ENCODE data around the gene APBB1IP. TPM values are rescaled to one million over a fixed set of nuclear protein-coding genes. Genes with fewer than 3 reads are reported as not detected.
A peak's percentile ranks its signal among the peaks of the same experiment; 100 is the strongest.
"Not testable (repeated sequence)": the region's sequence is repeated elsewhere in the genome, so short reads cannot be mapped to it uniquely, and the experiment has no call there.

APBB1IP gene
- total RNA-seq, 3 donors from 2014 or later, result 40.6 to 44.8 (median 41.8) TPM

DNA sequence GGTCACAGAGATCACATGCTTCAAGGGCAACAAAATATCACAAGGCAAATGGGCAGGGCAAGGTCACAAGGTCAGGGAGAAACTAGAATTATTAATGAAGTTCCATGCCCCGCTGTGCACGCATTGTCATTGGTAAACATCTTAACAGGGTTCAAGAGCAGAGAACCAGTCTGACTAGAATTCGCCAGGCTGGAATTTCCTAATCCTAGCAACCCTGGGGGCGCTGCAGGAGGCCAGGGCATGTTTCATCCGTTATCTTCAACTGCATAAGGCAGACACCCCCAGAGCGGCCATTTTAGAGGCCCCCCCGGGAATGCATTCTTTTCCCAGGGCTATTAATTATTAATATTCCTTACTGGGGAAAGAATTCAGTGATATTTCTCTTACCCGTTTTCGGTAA lies 54.6 kb downstream of the APBB1IP start:
- not testable (repeated sequence) for H3K27me3 Mint-ChIP-seq (ENCODE audit: low read depth); H3K9me3 Mint-ChIP-seq; ATAC-seq; DNase-seq; H3K4me3 Mint-ChIP-seq
- Mint-ChIP-seq H3K4me1 (ENCODE audit: low read depth) (peaks cover 28% of the 10 kb centered on the region), H3K36me3 (ENCODE audit: insufficient read depth) (peaks cover 38% of the 10 kb centered on the region)

DNA sequence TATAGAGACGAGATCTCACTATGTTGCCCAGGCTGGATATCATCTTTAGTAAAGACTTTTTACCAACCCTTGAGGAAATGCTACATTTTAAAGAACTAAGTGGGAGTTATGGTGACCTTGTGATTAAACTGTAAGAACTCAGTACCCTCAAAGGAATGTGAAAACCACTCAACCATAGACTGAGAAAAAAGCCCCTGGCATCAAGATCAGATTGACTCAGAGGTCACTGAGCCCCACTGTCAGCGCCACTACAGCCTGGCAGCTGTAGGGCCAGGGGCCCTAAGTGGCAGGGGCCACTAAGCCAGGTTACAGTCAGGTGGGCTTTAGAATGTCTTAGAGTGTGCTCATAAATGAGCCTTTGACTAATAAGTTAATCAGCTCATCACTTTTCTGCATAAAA lies 55.9 kb downstream of the APBB1IP start:
- Mint-ChIP-seq H3K27me3 (ENCODE audit: low read depth) (no peaks in the 10 kb centered on the region), H3K9me3 (peaks cover 3% of the 10 kb centered on the region), H3K4me1 (ENCODE audit: low read depth) (peaks cover 15% of the 10 kb centered on the region), H3K36me3 (ENCODE audit: insufficient read depth) (peaks cover 41% of the 10 kb centered on the region), H3K4me3 (no peak overlapping the region)
- ATAC-seq (no peak), DNase-seq (no peak)

DNA sequence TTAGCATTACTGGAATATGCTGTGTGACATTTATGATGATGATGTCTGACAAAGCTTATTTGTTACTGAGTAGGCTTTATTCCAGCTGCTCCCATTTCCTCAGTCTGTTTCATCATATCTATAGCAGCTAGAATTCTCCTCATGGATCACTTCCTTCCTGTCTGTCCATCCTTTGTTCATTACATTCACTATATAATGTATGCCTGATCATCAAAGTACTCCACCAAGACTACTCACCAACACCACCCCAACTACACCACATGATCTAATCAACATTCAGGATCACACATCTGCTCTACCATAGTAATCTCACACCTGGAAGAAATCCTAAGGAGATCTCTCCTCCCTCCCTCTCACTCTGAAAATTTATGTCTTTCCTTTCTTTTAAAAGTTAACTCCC lies 61.3 kb downstream of the APBB1IP start:
- ATAC-seq (no peak), DNase-seq (no peak)
- H3K4me1 Mint-ChIP-seq (ENCODE audit: low read depth), result peaks cover 9% of the 10 kb centered on the region
- H3K36me3 Mint-ChIP-seq (ENCODE audit: insufficient read depth), result peaks cover 49% of the 10 kb centered on the region
- H3K27me3 Mint-ChIP-seq (ENCODE audit: low read depth), result no peaks in the 10 kb centered on the region
- no peaks in the 10 kb centered on the region for H3K9me3 Mint-ChIP-seq
- H3K4me3 Mint-ChIP-seq, result no peak overlapping the region

DNA sequence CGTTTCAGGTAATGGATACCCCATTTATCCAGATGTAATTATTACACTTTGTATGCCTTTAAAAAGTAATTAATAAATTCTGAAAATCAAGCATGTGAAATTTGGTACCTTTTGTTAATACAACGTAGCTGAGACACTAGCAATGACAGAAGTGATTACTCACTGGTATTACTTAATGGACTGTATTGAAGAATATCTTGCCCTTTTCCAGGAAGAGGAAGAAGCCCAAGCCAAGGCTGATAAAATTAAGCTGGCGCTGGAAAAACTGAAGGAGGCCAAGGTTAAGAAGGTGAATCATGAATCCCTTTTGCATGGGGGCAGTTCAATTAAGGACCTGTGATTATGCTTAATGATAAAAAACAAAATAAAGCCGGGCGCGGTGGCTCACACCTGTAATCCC lies 64.8 kb downstream of the APBB1IP start:
- ATAC-seq (no peak), DNase-seq (no peak)
- Mint-ChIP-seq H3K4me3 (no peak overlapping the region), H3K36me3 (ENCODE audit: insufficient read depth) (peaks cover 59% of the 10 kb centered on the region), H3K9me3 (no peaks in the 10 kb centered on the region), H3K27me3 (ENCODE audit: low read depth) (no peaks in the 10 kb centered on the region), H3K4me1 (ENCODE audit: low read depth) (peaks cover 9% of the 10 kb centered on the region)

DNA sequence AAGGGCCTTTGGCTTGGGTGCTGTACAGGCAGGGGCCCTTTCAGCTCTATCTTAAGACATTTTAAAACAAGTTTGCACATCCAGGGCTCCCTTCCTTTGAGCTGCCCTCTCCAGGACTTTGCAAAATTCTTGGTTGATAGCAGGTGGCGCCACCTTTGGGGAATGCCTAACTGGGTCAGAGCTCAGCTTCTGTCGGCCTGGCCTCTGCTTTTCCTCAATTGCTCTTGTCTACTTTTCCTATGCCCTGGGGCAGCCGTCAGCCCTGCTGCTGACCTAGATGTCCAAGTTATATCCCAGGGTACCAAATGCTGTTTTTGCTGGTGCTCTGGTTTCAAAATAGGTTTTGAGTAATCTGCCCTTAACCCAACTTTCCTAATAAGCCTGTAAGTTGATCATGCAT lies 65.8 kb downstream of the APBB1IP start:
- peak; percentile 21 for DNase-seq
- H3K4me1 Mint-ChIP-seq (ENCODE audit: low read depth), result peaks cover 9% of the 10 kb centered on the region
- H3K9me3 Mint-ChIP-seq, result no peaks in the 10 kb centered on the region
- H3K27me3 Mint-ChIP-seq (ENCODE audit: low read depth), result no peaks in the 10 kb centered on the region
- no peak overlapping the region for H3K4me3 Mint-ChIP-seq
- H3K36me3 Mint-ChIP-seq (ENCODE audit: insufficient read depth), result peaks cover 56% of the 10 kb centered on the region
- ATAC-seq, result no peak

DNA sequence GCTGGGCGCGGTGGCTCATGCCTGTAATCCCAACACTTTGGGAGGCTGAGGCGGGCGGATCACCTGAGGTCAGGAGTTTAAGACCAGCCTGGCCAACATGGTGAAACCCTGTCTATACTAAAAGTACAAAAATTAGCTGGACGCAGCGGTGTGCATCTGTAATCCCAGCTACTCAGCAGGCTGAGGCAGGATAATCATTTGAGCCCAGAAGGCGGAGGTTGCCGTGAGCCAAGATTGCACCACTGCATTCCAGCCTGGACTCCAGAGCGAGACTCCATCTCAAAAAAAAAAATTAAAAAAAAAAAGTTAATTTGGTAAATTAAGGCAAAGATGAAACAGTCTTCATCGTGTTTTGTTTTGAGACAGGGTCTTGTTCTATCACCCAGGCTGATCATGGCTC lies 66.3 kb downstream of the APBB1IP start:
- H3K4me3 Mint-ChIP-seq; ATAC-seq; DNase-seq; H3K9me3 Mint-ChIP-seq; H3K27me3 Mint-ChIP-seq (ENCODE audit: low read depth); H3K4me1 Mint-ChIP-seq (ENCODE audit: low read depth): not testable (repeated sequence)
- H3K36me3 Mint-ChIP-seq (ENCODE audit: insufficient read depth), result peaks cover 59% of the 10 kb centered on the region

GRCh38 chr10:26505491-26505890 lies 67.3 kb downstream of the APBB1IP start:
- DNase-seq, result no peak
- Mint-ChIP-seq H3K27me3 (ENCODE audit: low read depth) (no peaks in the 10 kb centered on the region), H3K9me3 (no peaks in the 10 kb centered on the region), H3K4me1 (ENCODE audit: low read depth) (peaks cover 7% of the 10 kb centered on the region), H3K4me3 (no peak overlapping the region), H3K36me3 (ENCODE audit: insufficient read depth) (peaks cover 54% of the 10 kb centered on the region)
- ATAC-seq, result no peak

- Mint-ChIP-seq H3K36me3 (ENCODE audit: insufficient read depth) (peaks cover 52% of the 10 kb centered on the region), H3K4me1 (ENCODE audit: low read depth) (peaks cover 7% of the 10 kb centered on the region), H3K4me3 (no peak overlapping the region), H3K9me3 (no peaks in the 10 kb centered on the region), H3K27me3 (ENCODE audit: low read depth) (no peaks in the 10 kb centered on the region)
- ATAC-seq, result no peak
- DNase-seq, result no peak
These were observed 68.6 kb downstream of the APBB1IP start for GRCh38 chr10:26506736-26507135.

DNA sequence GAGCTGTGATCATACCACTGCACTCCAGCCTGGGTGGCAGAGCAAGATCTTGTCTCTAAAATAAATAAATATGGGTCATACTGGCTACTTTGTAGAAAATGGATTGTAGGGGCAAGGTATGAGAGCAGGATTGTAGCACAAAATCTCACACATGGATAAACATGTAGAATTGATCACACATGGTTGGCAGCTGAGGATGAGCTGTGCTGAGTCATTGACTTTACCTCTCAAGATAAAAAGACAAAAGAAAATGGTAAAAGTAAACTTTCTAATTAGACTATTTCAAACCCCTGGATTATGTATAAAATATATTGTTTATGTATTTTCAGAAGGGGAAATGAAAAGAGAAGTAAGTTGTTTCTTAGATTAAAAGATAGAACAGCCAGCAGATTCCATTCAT lies 69.3 kb downstream of the APBB1IP start:
- peaks cover 55% of the 10 kb centered on the region for H3K36me3 Mint-ChIP-seq (ENCODE audit: insufficient read depth)
- no peak for DNase-seq
- no peak for ATAC-seq
- no peak overlapping the region for H3K4me3 Mint-ChIP-seq
- no peaks in the 10 kb centered on the region for H3K27me3 Mint-ChIP-seq (ENCODE audit: low read depth)
- no peaks in the 10 kb centered on the region for H3K9me3 Mint-ChIP-seq
- peaks cover 7% of the 10 kb centered on the region for H3K4me1 Mint-ChIP-seq (ENCODE audit: low read depth)

GRCh38 chr10:26508016-26508415 lies 69.9 kb downstream of the APBB1IP start:
- H3K4me1 Mint-ChIP-seq (ENCODE audit: low read depth), result peaks cover 6% of the 10 kb centered on the region
- no peak overlapping the region for H3K4me3 Mint-ChIP-seq
- H3K9me3 Mint-ChIP-seq, result no peaks in the 10 kb centered on the region
- ATAC-seq, result no peak
- no peaks in the 10 kb centered on the region for H3K27me3 Mint-ChIP-seq (ENCODE audit: low read depth)
- DNase-seq, result no peak
- H3K36me3 Mint-ChIP-seq (ENCODE audit: insufficient read depth), result peaks cover 58% of the 10 kb centered on the region

DNA sequence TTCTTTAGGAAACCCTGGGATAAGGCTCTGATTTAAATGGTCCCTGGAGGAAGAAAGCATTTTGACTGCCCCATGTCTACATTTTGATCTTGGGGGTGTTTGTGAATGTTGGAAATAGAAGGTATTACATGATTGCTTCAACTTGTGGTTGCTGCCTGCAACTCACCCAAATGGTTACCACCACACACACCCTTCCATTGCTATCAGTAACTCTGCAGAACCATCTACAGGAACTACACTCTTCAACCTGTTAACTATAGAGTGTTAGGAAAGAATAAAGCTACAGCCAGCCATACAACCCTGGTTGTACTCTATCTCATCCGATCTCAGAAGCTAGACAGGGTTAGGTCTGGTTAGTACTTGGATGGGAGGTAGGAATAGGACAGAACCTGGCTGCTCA lies 71.2 kb downstream of the APBB1IP start:
- no peaks in the 10 kb centered on the region for H3K9me3 Mint-ChIP-seq
- no peaks in the 10 kb centered on the region for H3K4me1 Mint-ChIP-seq (ENCODE audit: low read depth)
- H3K4me3 Mint-ChIP-seq, result no peak overlapping the region
- no peaks in the 10 kb centered on the region for H3K27me3 Mint-ChIP-seq (ENCODE audit: low read depth)
- ATAC-seq (no peak), DNase-seq (no peak)
- peaks cover 64% of the 10 kb centered on the region for H3K36me3 Mint-ChIP-seq (ENCODE audit: insufficient read depth)

DNA sequence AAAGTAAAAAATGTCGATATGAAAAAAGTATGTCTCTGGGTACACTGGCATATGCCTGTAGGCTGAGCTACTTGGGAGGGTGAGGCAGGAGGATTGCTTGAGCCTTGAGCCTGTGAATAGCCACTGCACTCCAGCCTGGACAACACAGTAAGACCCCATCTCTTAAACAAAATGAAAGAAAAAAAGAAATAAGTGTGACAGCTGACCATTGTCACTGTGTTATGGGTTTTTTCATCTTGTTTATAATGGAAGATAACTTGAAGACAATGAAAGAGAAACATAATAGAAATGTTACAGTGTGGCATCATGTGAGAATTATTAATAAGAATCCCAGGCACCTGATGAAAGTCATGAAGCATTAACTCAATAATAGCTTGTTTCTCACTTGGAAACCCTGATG lies 75.0 kb downstream of the APBB1IP start:
- H3K9me3 Mint-ChIP-seq, result no peaks in the 10 kb centered on the region
- peaks cover 59% of the 10 kb centered on the region for H3K36me3 Mint-ChIP-seq (ENCODE audit: insufficient read depth)
- H3K4me1 Mint-ChIP-seq (ENCODE audit: low read depth), result peaks cover 3% of the 10 kb centered on the region
- no peak overlapping the region for H3K4me3 Mint-ChIP-seq
- no peaks in the 10 kb centered on the region for H3K27me3 Mint-ChIP-seq (ENCODE audit: low read depth)
- no peak for ATAC-seq
- no peak for DNase-seq

DNA sequence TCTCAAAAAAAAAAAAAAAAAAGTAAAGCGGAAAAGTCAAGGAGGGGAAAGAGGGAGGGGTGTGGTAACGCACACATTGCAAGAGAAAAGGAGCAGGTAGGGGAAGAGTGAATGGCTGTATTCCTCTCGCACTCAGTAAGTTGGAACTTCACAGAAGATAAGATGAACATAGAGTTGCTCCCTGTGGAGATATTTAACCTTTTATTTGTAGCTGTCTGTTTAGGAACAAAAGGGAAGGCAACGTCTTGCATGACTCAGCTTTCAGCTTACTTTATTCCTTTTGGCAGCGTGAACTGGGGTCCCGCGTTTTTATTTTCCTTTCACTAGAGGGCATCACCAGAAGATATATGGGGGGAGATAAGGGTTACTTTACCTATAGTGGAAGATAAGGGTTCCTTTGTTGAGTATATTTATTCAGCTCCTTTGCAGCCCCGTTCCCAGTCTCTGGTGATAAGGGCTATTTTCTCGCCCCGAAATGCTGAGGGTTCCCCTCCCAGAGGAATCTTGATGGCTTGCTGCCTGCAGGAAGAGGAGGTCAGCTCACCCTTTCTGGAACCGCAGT lies 78.5 kb downstream of the APBB1IP start:
- Mint-ChIP-seq H3K9me3 (peaks cover 5% of the 10 kb centered on the region), H3K4me3 (no peak overlapping the region), H3K27me3 (ENCODE audit: low read depth) (no peaks in the 10 kb centered on the region), H3K36me3 (ENCODE audit: insufficient read depth) (peaks cover 62% of the 10 kb centered on the region), H3K4me1 (ENCODE audit: low read depth) (peaks cover 11% of the 10 kb centered on the region)
- DNase-seq, result no peak
- ATAC-seq, result no peak

DNA sequence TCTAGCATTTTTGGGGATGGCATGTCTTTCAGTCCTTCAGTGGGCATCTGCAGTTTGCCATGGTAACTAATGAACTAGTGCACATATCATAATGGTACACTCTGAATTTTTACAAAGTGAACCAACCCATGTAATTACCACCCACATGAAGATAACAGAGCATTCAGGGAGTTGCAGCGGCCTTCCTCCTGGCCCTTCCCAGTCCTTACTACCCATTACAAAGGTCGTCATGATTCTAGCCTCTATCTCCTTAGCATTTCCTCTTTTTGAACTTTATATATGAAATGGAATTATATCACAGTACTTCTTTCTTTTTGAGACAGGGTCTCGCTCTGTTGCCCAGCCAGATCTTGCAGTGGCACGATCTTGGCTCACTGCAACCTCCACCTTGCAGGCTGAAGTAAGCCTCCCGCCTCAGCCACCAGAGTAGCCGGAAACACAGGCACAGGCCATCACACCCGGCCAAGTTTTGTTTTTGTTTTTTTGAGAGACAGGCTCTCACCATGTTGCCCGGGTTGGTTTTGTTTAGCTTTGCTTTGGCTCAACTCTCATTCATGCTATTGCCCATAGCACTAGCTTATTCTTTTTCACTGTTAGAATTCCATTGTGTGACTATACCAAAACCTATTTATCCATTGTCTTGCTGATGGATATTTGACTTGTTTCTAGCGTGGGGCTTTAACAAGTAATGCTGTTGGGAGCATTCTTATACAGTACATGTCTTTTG lies 79.2 kb downstream of the APBB1IP start:
- H3K36me3 Mint-ChIP-seq (ENCODE audit: insufficient read depth), result peaks cover 60% of the 10 kb centered on the region
- DNase-seq (no peak), ATAC-seq (no peak)
- H3K4me3 Mint-ChIP-seq, result no peak overlapping the region
- peaks cover 11% of the 10 kb centered on the region for H3K4me1 Mint-ChIP-seq (ENCODE audit: low read depth)
- no peaks in the 10 kb centered on the region for H3K27me3 Mint-ChIP-seq (ENCODE audit: low read depth)
- H3K9me3 Mint-ChIP-seq, result peaks cover 5% of the 10 kb centered on the region

- H3K9me3 Mint-ChIP-seq, result peaks cover 5% of the 10 kb centered on the region
- peaks cover 17% of the 10 kb centered on the region for H3K4me1 Mint-ChIP-seq (ENCODE audit: low read depth)
- H3K36me3 Mint-ChIP-seq (ENCODE audit: insufficient read depth), result peaks cover 52% of the 10 kb centered on the region
- H3K4me3 Mint-ChIP-seq, result no peak overlapping the region
- no peak for DNase-seq
- no peak for ATAC-seq
- H3K27me3 Mint-ChIP-seq (ENCODE audit: low read depth), result no peaks in the 10 kb centered on the region
These were observed 81.7 kb downstream of the APBB1IP start for GRCh38 chr10:26519803-26520202.

Data from activated T-cell treated with anti-CD3 and anti-CD28 coated beads, Interleukin-2, amount 50 U/mL, for 4 hours (primary cell).